Endothelial cell of umbilical vein (primary cell): Measurements from ENCODE around the gene CISH. TPM values are rescaled to one million over a fixed set of nuclear protein-coding genes. Genes with fewer than 3 reads are reported as not detected.

Experiments
- BruUV-seq: library from RNA; stranded (reverse); fragments of 400-500 nt; replicated peaks from 2 replicates; lab custom pipeline; 2021; lab: Mats Ljungman, UMichigan
- CTCF ChIA-PET: fragments of 300-600, 350-600 bp; sonication (Branson Sonifier 250); formaldehyde crosslinking; loops from one replicate; lab custom pipeline; 2021; ENCODE audit warnings: antibody characterized with exemption, inconsistent platforms; lab: Charles Lee
- POLR2A ChIA-PET: fragments of 300-600, 350-600 bp; sonication (Branson Sonifier 250); formaldehyde crosslinking; loops from one replicate; lab custom pipeline; 2021; ENCODE audit warnings: antibody characterized with exemption, inconsistent platforms; lab: Charles Lee
- DNase-seq: peaks from one replicate; pipeline ENCODE4 v3.0.0-alpha.2; 2011; ENCODE audit warnings: low read depth, low spot score
- FAIRE-seq: peaks from 2 replicates; lab custom pipeline; 2011; peaks lifted over from hg19 to GRCh38; lab: Jason Lieb, UNC
- H2AFZ ChIP-seq: 2 replicates; pipeline ENCODE4 v1.6.0; 2012; ENCODE audit warnings: low read depth, low read length, control low read depth, inconsistent platforms
- H3K27ac ChIP-seq: 2 replicates; pipeline ENCODE4 v1.5.1; 2011; ENCODE audit warnings: low read depth, mild to moderate bottlenecking, control low read depth, low read length, moderate library complexity; ENCODE audit not compliant: insufficient read depth
- H3K27me3 ChIP-seq, 2 experiments: 2 replicates each; pipeline versions ENCODE4 v1.6.0 to v1.6.1; 2011; ENCODE audit warnings: low read length in 2 of 2, mixed read lengths in 1 of 2; ENCODE audit not compliant: control insufficient read depth in 2 of 2, insufficient read depth in 2 of 2
- H3K36me3 ChIP-seq, 2 experiments: 2 replicates in 1 of 2; 3 replicates in 1 of 2; pipeline ENCODE4 v1.5.1; 2011; ENCODE audit warnings: low read length in 2 of 2, mild to moderate bottlenecking in 1 of 2, moderate library complexity in 1 of 2; ENCODE audit not compliant: control insufficient read depth in 2 of 2, insufficient read depth in 2 of 2; ENCODE audit errors: extremely low read depth in 1 of 2
- H3K4me1 ChIP-seq: 3 replicates; pipeline ENCODE4 v1.5.1; 2011; ENCODE audit warnings: mild to moderate bottlenecking, low read length; ENCODE audit not compliant: control insufficient read depth, insufficient read depth; ENCODE audit errors: extremely low read depth
- H3K4me2 ChIP-seq: 2 replicates; pipeline ENCODE4 v1.6.1; 2011; ENCODE audit warnings: low read length, control low read depth, mixed read lengths; ENCODE audit not compliant: insufficient read depth
- H3K4me3 ChIP-seq, 3 experiments: fragments of 200-600 bp in 1 of 3; sonication (generic), shearing (Covaris generic) in 1 of 3; replicated peaks in 1 of 3; 2 replicates each; pipeline ENCODE4 v1.5.1; 2011 to 2016; ENCODE audit warnings: control low read depth in 3 of 3, low read length in 3 of 3, mild to moderate bottlenecking in 2 of 3, inconsistent platforms in 1 of 3, low read depth in 1 of 3, moderate library complexity in 1 of 3; ENCODE audit not compliant: insufficient read depth in 1 of 3
- H3K79me2 ChIP-seq: 2 replicates; pipeline ENCODE4 v1.6.0; 2012; ENCODE audit warnings: low read length, inconsistent platforms; ENCODE audit not compliant: control insufficient read depth, insufficient read depth
- H3K9ac ChIP-seq: replicated peaks from 2 replicates; pipeline ENCODE3; 2011; ENCODE audit warnings: low read length, control low read depth; ENCODE audit not compliant: insufficient read depth; ENCODE audit errors: extremely low read depth
- H3K9me1 ChIP-seq: replicated peaks from 3 replicates; pipeline ENCODE4 v1.6.0; 2011; ENCODE audit warnings: mild to moderate bottlenecking, low read length; ENCODE audit not compliant: control insufficient read depth, insufficient read depth; ENCODE audit errors: extremely low read depth
- H3K9me3 ChIP-seq: replicated peaks from 2 replicates; pipeline ENCODE4 v1.5.1; 2012; ENCODE audit warnings: low read length, inconsistent platforms; ENCODE audit not compliant: control insufficient read depth, insufficient read depth
- H4K20me1 ChIP-seq: replicated peaks from 2 replicates; pipeline ENCODE3; 2011; ENCODE audit warnings: mild to moderate bottlenecking, low read length; ENCODE audit not compliant: control insufficient read depth, insufficient read depth; ENCODE audit errors: extremely low read depth
- CTCF ChIP-seq, 2 donors: IDR thresholded peaks; 1 replicate in 1 of 2; 2 replicates in 1 of 2; pipeline ENCODE4 v1.5.1; 2011; ENCODE audit warnings: low read length in 2 of 2, mild to moderate bottlenecking in 2 of 2, moderate library complexity in 2 of 2, control low read depth in 1 of 2, inconsistent platforms in 1 of 2, low read depth in 1 of 2; ENCODE audit not compliant: insufficient read depth in 1 of 2; ENCODE audit errors: extremely low read depth in 1 of 2
- EZH2 ChIP-seq: IDR thresholded peaks from 2 replicates; pipeline ENCODE4 v1.6.1; 2012; ENCODE audit warnings: borderline replicate concordance, low read depth, mild to moderate bottlenecking, moderate library complexity, low read length, inconsistent platforms; ENCODE audit not compliant: severe bottlenecking
- FOS ChIP-seq: IDR thresholded peaks from 2 replicates; pipeline ENCODE4 v1.6.1; 2011; ENCODE audit warnings: mild to moderate bottlenecking, low read length, moderate library complexity, borderline replicate concordance; ENCODE audit not compliant: insufficient read depth
- GATA2 ChIP-seq: IDR thresholded peaks from 2 replicates; pipeline ENCODE4 v1.7.0; 2011; ENCODE audit warnings: low read depth, mild to moderate bottlenecking, moderate library complexity, mixed read lengths, low read length; ENCODE audit not compliant: insufficient read length, insufficient read depth
- JUN ChIP-seq: IDR thresholded peaks from 2 replicates; pipeline ENCODE4 v1.6.1; 2011; ENCODE audit warnings: borderline replicate concordance, low read depth; ENCODE audit not compliant: insufficient read length, insufficient read depth
- MAX ChIP-seq: IDR thresholded peaks from 2 replicates; pipeline ENCODE4 v1.6.1; 2011; ENCODE audit not compliant: insufficient read depth, insufficient read length
- MYC ChIP-seq: IDR thresholded peaks from one replicate; pipeline ENCODE4 v1.6.1; 2011; ENCODE audit warnings: mild to moderate bottlenecking, low read depth, low read length
- POLR2A ChIP-seq: IDR thresholded peaks from 2 replicates; pipeline ENCODE4 v1.6.1; 2012; ENCODE audit warnings: low read depth, mild to moderate bottlenecking, control low read depth, low read length
- POLR2AphosphoS5 ChIP-seq: IDR thresholded peaks from 2 replicates; pipeline ENCODE4 v1.6.1; 2012; ENCODE audit warnings: low read depth, mild to moderate bottlenecking, control low read depth, low read length, moderate library complexity; ENCODE audit not compliant: insufficient read depth
- dilution Hi-C: fragments of 300-500 bp; cut with MboI; formaldehyde crosslinking; loops from one replicate; pipeline ENCODE4 v1.15.0; 2019; ENCODE audit warnings: low sequenced_read_pairs; ENCODE audit not compliant: extremely low pct_ligation_motif_present
- intact Hi-C: fragments of 100-400 bp; cut with micrococcal nuclease; formaldehyde crosslinking; loops from one replicate; pipeline ENCODE4 v1.10.0; 2022
- polyA plus RNA-seq, 4 experiments: library from polyadenylated mRNA; depleted of rRNA in 3 of 4; stranded (reverse) in 3 of 4; unstranded in 1 of 4; fragments of >200 nt; gene quantifications; 2 replicates each; pipeline versions ENCODE4 v1.2.1 to v1.2.3, GENCODE V29; 2011 to 2012; ENCODE audit warnings: missing spikeins in 1 of 4
- total RNA-seq: library from RNA; stranded (reverse); gene quantifications from 2 replicates; pipeline ENCODE4 v1.2.3, GENCODE V29; 2021

The CISH gene
- total and polyA plus RNA-seq, 2 donors (not counting 3 experiments of a cell fraction or from before 2014, with no cell fraction given), result 2.2 to 4.1 TPM

- Histone ChIP-seq H3K9ac (no peak overlapping the region), H3K79me2 (no peaks in the 10 kb centered on the region), H3K27me3 (no peaks in the 10 kb centered on the region), H3K36me3 (peaks cover 0 to 6% of the 10 kb centered on the region in 2 experiments), H4K20me1 (no peaks in the 10 kb centered on the region), H2AFZ (no peak overlapping the region), H3K9me1 (no peaks in the 10 kb centered on the region), H3K4me3 (no peak overlapping the region), H3K9me3 (no peaks in the 10 kb centered on the region), H3K27ac (no peak overlapping the region), H3K4me1 (peaks cover 13% of the 10 kb centered on the region), H3K4me2 (no peak overlapping the region)
- TF ChIP-seq JUN (no peak), CTCF (IDR thresholded peaks at IDR 0.05; ENCODE audit: extremely low read depth in 1 of 2, insufficient read depth in 1 of 2, low read depth in 1 of 2, low read length in 2 of 2) (no peak), POLR2A (no peak), POLR2AphosphoS5 (no peak), EZH2 (no peak), MYC (no peak), MAX (no peak), FOS (no peak), GATA2 (no peak)
- dilution Hi-C loops, result no loop called here
- intact Hi-C loops, result no loop called here
- DNase-seq, result no peak
- ChIA-PET CTCF (no interaction called here), POLR2A (no interaction called here)
- FAIRE-seq, result no peak
- no TSS peak for BruUV-seq
Measured at GRCh38 chr3:50605901-50606326, 5.7 kb downstream of the CISH start.
